Superior temporal gyrus (tissue), 1 donor: ENCODE data around the gene VPS26C.

Source experiments
- DNase-seq: peaks from one replicate; pipeline ENCODE4 v3.0.0-alpha.2; 2016; ENCODE audit errors: extremely low spot score

The VPS26C gene

GRCh38 chr21:37264808-37265207 lies 2.3 kb downstream of the VPS26C start:
- no peak for DNase-seq

DNA sequence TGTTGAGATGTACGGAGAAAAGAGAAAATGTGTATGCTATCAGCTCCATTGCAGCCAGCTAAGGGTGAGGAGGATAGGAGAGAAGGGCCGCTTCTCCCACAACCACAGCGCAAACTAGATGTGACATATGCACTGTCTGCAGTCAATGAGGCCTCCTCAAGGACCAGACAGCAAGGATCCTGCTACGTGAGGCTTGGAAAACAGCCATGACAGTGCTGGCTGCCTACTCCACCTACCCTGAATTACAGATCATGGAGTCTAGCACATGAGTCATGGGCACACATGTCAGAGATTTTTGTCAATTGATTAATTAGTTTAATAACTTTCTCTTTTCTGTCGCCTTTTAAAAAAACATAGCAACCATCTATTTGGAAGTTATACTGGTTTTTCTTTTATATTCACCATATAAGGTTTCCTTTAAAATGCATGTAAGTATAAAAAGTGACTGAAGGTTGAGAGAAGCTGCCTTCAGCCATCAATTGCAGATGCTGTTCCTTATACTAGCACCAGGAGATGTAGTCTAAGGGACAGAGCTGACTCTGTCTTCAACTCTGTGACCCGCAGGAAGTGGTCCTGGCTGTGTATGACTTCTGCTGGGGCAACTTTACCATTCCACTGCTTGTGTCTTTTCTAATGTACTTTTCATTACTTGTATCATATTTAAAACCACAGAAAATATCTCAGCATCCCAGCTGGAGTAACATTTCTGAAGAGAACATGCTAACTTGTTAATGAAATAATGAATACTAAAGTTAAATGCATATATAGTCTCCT lies 3.1 kb downstream of the VPS26C start:
- no peak for DNase-seq

DNA sequence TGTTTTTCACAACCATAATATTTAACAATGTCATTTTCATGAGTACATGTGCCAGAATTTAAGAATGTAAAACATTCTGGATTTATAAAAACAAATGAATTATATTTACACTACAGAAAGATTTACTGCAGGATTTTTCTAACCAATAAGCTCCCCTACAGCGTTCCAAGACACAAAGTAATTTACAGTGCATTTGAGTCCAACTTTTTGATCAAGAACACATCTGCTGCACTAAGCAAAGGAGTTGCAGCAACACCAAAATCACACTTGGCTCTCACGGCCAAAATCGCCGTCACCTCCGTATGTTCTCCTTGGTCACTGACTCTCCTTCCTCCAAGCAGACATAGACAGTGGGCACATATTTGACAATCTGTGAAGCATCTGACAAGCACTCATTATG lies 7.7 kb downstream of the VPS26C start:
- DNase-seq, result no peak

GRCh38 chr21:37257967-37258877 lies 8.9 kb downstream of the VPS26C start:
- peak; percentile 80 for DNase-seq

DNA sequence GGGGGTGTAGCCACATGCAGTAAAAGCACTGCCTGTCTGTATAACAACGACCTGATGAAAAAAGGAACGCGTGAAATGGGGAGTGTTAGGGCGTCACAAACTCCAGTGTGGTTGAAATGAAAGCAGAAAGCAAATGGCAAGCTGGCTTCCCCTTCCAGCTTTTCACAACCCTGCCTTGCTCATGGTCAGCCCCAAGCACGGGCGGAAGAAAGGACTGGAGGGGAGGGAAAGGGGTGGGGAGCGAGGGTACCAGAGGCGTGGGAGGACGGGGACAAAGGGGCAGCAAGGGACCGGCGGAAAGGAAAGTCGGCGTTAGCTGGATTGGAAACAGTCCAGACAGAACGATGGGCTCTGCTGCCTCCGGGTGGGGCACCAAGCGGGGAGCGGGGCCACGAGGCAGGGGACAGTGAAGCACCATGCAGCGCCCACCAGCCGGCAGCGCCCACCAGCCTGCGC lies 9.6 kb downstream of the VPS26C start:
- DNase-seq, result no peak

DNA sequence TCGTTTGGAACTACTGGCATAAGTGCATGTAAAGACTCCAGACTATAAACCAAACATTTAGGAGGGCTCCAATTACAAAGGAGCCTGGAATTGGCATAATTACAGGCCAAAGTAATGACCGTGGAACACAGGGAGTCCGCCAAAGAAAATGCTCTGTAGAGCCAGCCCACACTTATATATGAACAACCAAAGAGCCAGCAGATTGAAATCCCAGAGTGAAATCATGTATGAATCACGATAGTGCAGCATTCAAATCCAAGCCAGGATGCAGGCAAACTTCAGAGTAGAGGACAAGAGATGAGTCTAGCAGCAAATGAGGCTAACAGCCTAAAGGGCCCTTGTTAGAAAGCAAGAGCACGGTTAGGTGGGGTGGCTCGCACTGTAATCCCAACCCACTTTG lies 13.1 kb downstream of the VPS26C start:
- DNase-seq, result no peak

- DNase-seq, result no peak
Observed at GRCh38 chr21:37251294-37251634, 15.9 kb downstream of the VPS26C start.

DNA sequence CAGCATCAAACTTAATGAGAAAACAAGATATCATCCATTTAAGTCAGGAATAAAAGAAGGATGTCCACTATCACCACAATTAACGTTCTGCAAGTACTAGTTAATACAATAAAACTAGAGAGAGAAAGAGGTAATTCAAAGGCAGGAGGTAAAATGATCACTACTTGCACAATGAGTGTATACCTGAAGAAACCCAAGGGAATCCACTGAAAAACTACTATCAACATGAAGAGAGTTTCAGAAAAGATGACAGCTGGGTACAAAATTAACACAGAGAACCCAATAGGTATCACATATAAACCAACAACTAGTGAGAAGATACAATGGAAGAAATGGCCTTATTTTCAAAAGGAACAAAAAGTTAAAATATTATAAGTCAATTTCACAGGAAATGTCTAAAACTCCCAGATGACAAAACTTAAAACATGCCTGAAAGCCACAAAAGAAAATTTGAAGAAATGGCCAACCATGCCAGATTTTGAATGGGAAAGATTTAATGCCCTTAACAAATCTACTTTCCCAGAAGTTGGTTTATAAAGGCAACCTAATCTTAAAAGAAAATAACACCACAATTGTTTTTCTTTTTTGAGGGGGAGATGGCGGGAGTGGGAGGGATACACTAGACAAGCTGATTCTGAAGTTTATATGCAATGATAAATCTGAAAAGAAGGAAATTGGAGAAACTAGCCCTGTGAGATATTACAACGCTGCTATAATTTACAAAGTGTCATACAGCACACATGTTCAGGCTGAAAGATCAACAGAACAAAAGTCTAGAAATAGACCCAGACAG lies 17.8 kb downstream of the VPS26C start:
- DNase-seq, result no peak

DNA sequence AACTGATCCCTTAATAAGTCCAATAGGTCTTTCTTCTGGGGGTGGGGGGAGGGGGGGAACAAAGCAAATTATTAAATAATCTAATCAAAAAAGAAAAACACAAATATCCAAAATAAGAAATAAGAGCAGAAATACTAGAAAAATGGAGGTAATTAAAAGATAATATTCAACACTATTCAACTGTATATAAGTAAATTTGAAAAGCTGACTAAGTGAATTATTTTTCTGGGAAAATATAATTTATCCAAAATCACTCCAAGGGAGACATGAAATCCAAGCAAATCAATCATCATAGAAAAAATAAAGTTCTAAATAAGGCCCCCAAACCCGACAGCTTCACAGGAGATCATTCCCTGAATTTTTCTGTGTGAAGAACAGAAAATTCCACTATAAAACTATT lies 18.8 kb downstream of the VPS26C start:
- DNase-seq, result no peak

GRCh38 chr21:37245151-37245550 lies 22.0 kb downstream of the VPS26C start:
- DNase-seq, result no peak

DNA sequence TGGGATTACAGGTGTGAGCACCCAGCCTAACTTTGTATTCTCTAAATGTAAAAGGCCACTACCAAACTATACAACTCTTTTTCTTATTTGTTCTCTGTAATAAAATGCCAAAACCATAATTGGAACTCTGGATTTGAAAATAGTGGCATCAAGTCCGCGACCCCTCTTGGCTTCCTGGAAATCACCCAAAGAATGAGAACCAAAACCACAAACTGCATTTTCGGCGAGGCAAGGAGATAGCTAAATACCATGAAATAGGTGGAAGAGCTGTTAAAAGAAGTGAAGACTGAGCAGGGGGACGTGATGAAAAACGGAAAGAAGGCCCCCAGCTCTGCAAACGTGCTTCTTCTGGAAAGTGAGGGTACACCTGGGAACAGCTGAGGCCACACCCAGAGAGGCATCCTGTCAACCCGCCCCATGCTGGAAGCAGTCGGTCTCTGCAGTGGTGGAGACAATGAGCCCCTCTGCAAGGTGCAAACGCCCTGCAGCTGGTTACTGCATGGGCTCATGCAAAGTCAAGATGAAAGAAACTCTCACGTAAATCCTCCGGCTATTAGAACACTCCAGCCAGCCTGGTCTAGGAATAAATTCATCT lies 22.5 kb downstream of the VPS26C start:
- no peak for DNase-seq

- no peak for DNase-seq
Observed at GRCh38 chr21:37243961-37244360, 23.2 kb downstream of the VPS26C start.

DNA sequence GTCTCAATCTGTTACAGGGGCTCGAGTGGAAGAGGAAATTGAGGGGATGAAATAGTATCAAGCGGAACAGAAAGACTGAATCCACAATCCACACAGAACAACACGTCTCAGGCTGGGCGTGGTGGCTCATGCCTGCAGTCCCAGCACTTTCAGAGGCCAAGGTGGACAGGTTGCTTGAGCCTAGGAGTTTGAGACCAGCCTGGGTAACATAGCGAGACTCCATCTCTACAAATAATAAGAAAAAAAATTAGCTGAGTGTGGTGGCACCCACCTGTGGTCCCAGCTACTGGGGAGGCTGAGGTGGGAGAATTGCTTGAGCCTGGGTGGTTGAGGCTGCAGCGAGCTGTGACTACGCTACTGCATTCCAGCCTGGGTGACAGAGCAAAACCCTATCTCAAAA lies 25.7 kb downstream of the VPS26C start:
- no peak for DNase-seq

DNA sequence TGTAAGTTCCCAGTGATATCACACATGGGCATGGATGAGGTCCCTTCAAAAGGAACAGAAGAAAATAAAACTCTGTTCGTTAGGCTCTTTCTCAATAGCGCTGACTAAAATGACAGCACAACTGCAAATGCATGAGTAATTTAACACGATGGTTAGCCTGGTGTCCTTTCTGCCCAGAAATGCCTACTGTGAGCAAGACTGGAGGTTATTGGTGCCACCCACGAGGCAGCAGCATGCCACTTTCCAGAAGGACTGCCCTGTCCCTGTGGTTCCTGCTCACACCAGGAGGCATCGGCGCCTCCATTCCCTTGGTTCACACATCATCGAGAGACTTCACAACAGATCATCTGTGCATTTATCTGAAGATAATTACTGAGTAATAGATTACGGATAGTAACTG lies 26.2 kb downstream of the VPS26C start:
- no peak for DNase-seq

DNA sequence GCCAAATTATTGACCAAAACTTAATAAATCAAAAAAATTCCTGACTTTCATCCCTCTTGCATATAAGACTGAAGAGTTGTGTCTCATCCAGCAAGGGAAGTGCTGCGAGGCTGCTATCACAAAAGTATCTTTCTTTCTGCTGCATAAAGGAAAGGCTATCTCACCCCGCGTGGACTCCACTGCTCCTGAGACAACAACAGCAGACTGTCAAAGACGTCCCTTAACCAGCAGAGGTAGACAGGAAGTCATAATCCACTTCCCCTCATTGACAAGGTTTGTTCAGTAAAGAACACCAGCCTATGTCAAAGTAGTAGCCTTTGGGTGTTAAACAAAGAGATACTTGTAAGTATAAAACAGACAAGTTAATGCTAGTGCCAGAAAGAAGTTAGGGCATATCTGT lies 29.4 kb downstream of the VPS26C start:
- DNase-seq, result no peak

DNA sequence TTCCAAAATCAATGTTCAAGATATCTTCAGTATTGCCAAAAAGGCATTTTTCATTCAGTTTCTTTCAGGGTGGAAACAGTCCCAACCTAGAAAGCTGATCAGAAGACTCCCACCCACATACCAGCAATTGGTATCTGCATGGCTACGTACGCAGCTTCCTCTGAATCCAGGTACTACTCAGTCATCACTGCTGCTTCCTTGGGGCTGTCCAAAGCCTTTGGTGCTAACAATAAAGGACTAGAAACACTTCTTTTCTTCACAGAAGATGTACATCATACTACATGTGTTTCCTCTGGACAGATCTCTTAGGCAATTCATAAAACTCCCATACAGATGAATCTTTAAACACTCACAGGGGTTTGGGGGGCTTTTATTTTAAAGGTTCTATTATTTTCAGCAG lies 29.8 kb downstream of the VPS26C start:
- no peak for DNase-seq

- DNase-seq, result no peak
Observed at GRCh38 chr21:37233551-37234146, 33.5 kb downstream of the VPS26C start.

DNA sequence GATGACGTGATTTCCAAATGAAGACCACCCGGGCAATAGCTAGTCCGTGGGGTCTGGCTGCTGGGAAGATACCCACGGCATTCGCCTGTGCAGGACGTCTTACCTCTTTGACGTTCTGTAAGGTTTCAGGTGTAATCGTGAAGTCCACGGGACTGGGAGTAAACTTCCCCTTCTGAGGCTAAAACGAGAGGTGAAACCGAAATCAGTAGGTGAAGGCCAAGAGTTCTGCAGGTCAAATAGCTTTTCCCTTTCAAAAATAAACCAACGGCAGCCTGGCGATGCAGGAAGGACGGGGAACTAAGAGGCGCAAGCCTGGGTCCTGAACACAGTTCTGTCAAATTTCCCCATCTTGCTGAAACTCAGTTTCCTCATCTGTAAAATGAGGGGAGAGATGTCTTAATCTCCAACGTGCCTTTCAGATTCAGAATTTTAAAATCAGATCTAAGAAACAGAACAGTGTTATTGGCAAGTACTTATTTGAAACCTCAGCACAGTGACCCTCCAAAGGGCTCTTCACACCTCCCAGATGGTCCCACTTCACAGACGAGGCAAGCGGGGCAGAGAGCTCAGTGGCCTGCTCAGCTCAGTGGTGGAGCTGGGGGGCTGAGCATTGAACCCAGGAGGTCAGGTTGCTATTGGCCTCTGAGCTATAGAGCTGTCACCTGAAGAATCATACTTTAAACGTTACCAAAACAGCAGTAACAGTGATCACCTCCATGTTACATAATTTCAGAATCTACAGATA lies 34.7 kb downstream of the VPS26C start:
- no peak for DNase-seq

DNA sequence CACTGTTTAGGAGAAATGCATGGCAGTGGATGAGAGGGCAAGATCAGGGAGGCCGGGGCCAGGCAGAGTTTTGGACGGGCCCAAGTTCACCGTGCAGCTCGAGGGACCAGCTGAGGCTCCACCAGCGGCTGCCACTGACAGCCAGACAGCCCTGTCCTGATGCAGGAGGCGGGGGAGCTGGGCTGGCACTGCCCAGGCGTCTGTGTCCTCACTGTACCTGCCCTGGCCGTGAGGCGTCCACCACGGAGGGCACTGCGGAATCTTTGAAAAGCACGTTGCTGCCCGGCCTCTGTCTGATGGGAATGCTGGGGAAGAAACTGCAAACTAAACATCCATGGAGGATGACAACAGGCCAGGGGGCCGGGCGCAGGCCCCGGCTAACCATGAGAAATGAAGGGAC lies 35.5 kb downstream of the VPS26C start:
- DNase-seq, result no peak

DNA sequence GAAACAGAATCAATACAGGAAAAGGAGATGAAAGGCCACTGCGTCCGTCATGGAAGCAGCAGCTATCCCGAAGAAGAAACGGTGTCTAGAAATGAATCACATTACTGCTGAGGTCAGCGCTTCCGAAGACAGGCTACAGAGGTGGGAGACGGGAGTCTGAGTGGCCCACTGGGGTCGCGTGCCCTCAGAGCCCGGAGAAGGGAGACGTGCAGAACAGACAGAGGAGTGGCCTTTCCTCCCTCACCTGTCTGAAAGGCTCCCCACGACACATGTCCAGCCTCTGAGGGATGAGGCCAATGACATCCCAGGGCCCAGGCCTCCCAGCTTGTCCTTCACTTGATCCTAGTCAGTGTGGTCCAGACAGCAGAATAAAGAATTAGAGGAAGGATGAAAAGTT lies 35.9 kb downstream of the VPS26C start:
- no peak for DNase-seq
